Measurements from ENCODE around the gene FRY. TPM values are rescaled to one million over a fixed set of nuclear protein-coding genes. Genes with fewer than 3 reads are reported as not detected.

Gene FRY
- total RNA-seq, 1 experiment from 2014 or later, result 4.7 TPM

GRCh38 chr13:32210101-32210500 lies 178.5 kb downstream of the FRY start:
- no peak for DNase-seq
- H3K27ac ChIP-seq, result no peak overlapping the region
- no peaks in the 10 kb centered on the region for H3K9me3 ChIP-seq (ENCODE audit: insufficient read depth, low read depth)
- TF ChIP-seq CTCF (conservative IDR thresholded peaks at IDR 0.05) (no peak), EZH2 (IDR thresholded peaks at IDR 0.05; ENCODE audit: low read depth) (no peak)
- ChIA-PET POLR2A (ENCODE audit: unreplicated experiment) (no interaction called here), CTCF (no interaction called here)
- no peaks in the 10 kb centered on the region for H3K9me2 ChIP-seq (ENCODE audit: insufficient read depth)
- intact Hi-C loops (cut with micrococcal nuclease; ENCODE audit: unreplicated experiment), result no loop called here
- H3K4me3 ChIP-seq, result no peak overlapping the region
- H3K27me3 ChIP-seq (ENCODE audit: insufficient read depth, low read depth), result no peaks in the 10 kb centered on the region
- no peaks in the 10 kb centered on the region for H3K36me3 ChIP-seq (ENCODE audit: low read depth)
- BruUV-seq (replicated peaks), result no TSS peak
- H4K20me1 ChIP-seq (ENCODE audit: insufficient read depth), result no peaks in the 10 kb centered on the region
- H3K79me2 ChIP-seq (ENCODE audit: low read depth), result no peaks in the 10 kb centered on the region
- no peak overlapping the region for H3K4me2 ChIP-seq
- H3F3A ChIP-seq (ENCODE audit: insufficient read depth, low read depth), result no peaks in the 10 kb centered on the region
- no peak overlapping the region for H2AFZ ChIP-seq
- no peaks in the 10 kb centered on the region for H3K4me1 ChIP-seq (replicated peaks; ENCODE audit: insufficient read depth)

DNA sequence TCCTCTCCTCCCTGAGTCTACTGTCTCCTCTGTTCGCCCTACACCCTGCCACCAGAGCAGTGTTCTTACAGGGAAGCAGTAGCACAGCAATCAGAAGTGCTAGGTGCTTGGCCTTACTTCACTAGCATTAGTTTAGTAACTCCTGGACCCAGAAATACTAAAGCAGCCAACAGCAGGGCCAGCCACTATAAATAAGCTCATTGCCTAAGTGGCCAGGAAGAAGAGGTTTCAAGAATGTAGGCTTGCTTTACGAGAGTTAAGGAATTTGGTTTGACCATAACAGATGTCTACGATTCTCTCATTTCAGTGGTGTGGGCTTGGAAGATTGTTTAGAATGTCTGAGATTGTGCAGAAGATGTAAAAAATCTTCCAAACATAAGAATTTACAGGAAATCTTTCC lies 180.2 kb downstream of the FRY start:
- no peak for DNase-seq
- Histone ChIP-seq H3K36me3 (ENCODE audit: low read depth) (no peaks in the 10 kb centered on the region), H3K4me3 (no peak overlapping the region), H3K9me2 (ENCODE audit: insufficient read depth) (no peaks in the 10 kb centered on the region), H2AFZ (no peak overlapping the region), H3F3A (ENCODE audit: insufficient read depth, low read depth) (no peaks in the 10 kb centered on the region), H3K27me3 (ENCODE audit: insufficient read depth, low read depth) (no peaks in the 10 kb centered on the region), H3K27ac (no peak overlapping the region), H4K20me1 (ENCODE audit: insufficient read depth) (no peaks in the 10 kb centered on the region), H3K9me3 (ENCODE audit: insufficient read depth, low read depth) (no peaks in the 10 kb centered on the region), H3K79me2 (ENCODE audit: low read depth) (no peaks in the 10 kb centered on the region), H3K4me2 (no peak overlapping the region), H3K4me1 (replicated peaks; ENCODE audit: insufficient read depth) (no peaks in the 10 kb centered on the region)
- BruUV-seq (replicated peaks), result no TSS peak
- intact Hi-C loops (cut with micrococcal nuclease; ENCODE audit: unreplicated experiment), result no loop called here
- ChIA-PET POLR2A (ENCODE audit: unreplicated experiment) (interaction anchor here (0.7 kb wide), 1 partner anchor 14 kb away, joined by 3 read pairs; no protein-coding TSS in a partner anchor), CTCF (no interaction called here)
- TF ChIP-seq EZH2 (IDR thresholded peaks at IDR 0.05; ENCODE audit: low read depth) (no peak), CTCF (conservative IDR thresholded peaks at IDR 0.05) (no peak)

GRCh38 chr13:32212421-32212820 lies 180.8 kb downstream of the FRY start:
- no peak overlapping the region for H2AFZ ChIP-seq
- H3F3A ChIP-seq (ENCODE audit: insufficient read depth, low read depth), result no peaks in the 10 kb centered on the region
- ChIA-PET CTCF (no interaction called here), POLR2A (ENCODE audit: unreplicated experiment) (no interaction called here)
- H3K27ac ChIP-seq, result no peak overlapping the region
- no peaks in the 10 kb centered on the region for H3K9me3 ChIP-seq (ENCODE audit: insufficient read depth, low read depth)
- H3K9me2 ChIP-seq (ENCODE audit: insufficient read depth), result no peaks in the 10 kb centered on the region
- H4K20me1 ChIP-seq (ENCODE audit: insufficient read depth), result no peaks in the 10 kb centered on the region
- no peak for DNase-seq
- intact Hi-C loops (cut with micrococcal nuclease; ENCODE audit: unreplicated experiment), result no loop called here
- H3K27me3 ChIP-seq (ENCODE audit: insufficient read depth, low read depth), result no peaks in the 10 kb centered on the region
- TF ChIP-seq EZH2 (IDR thresholded peaks at IDR 0.05; ENCODE audit: low read depth), result no peak
- no peak for TF ChIP-seq CTCF (conservative IDR thresholded peaks at IDR 0.05)
- H3K4me3 ChIP-seq, result no peak overlapping the region
- H3K36me3 ChIP-seq (ENCODE audit: low read depth), result no peaks in the 10 kb centered on the region
- H3K4me2 ChIP-seq, result no peak overlapping the region
- H3K4me1 ChIP-seq (replicated peaks; ENCODE audit: insufficient read depth), result no peaks in the 10 kb centered on the region
- no TSS peak for BruUV-seq (replicated peaks)
- no peaks in the 10 kb centered on the region for H3K79me2 ChIP-seq (ENCODE audit: low read depth)

Measured in PC-9 (cell line).